Panc1 (cell line): ENCODE results near the gene IRS1.

Experiments used
- POLR2AphosphoS5 ChIP-seq: IDR thresholded peaks from 2 replicates; pipeline ENCODE4 v1.6.1; 2012; ENCODE audit warnings: mild to moderate bottlenecking, low read depth, low read length, moderate library complexity
- TCF7L2 ChIP-seq: IDR thresholded peaks from 2 replicates; pipeline ENCODE4 v1.6.1; 2011; ENCODE audit warnings: mild to moderate bottlenecking, low read depth, low read length, inconsistent platforms
- TF ChIP-seq, protein P1 (sequence below): fragments of 450-650 bp; IDR thresholded peaks from 2 replicates; pipeline ENCODE4 v1.5.1; 2017; ENCODE audit warnings: mild to moderate bottlenecking
- TF ChIP-seq, protein P2 (sequence below), 2 experiments: IDR thresholded peaks; 2 replicates each; pipeline ENCODE4 v1.6.1; 2011 to 2012; ENCODE audit warnings: low read depth in 2 of 2, control low read depth in 1 of 2, low read length in 1 of 2, mild to moderate bottlenecking in 1 of 2, moderate library complexity in 1 of 2; ENCODE audit not compliant: insufficient read depth in 1 of 2

DNA sequence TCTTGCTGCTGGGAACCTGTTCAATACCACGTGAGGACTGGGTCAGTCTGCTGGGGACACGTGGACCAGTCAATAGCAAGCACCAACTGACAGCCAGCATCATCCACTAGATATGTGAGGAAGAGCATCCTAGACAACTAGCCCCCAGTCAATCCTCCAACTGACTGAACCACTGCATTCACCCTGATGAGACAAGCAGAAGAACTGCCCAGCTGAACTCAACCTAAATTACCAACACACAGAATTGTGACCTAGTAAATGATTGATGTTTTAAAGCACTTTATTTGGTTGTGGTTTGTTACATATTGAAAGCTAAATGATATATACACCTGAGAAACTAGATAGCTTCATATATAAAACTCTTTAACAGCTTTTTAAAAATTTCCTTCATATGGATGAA lies 15.7 kb downstream of the IRS1 start:
- TF ChIP-seq, protein P1, sequence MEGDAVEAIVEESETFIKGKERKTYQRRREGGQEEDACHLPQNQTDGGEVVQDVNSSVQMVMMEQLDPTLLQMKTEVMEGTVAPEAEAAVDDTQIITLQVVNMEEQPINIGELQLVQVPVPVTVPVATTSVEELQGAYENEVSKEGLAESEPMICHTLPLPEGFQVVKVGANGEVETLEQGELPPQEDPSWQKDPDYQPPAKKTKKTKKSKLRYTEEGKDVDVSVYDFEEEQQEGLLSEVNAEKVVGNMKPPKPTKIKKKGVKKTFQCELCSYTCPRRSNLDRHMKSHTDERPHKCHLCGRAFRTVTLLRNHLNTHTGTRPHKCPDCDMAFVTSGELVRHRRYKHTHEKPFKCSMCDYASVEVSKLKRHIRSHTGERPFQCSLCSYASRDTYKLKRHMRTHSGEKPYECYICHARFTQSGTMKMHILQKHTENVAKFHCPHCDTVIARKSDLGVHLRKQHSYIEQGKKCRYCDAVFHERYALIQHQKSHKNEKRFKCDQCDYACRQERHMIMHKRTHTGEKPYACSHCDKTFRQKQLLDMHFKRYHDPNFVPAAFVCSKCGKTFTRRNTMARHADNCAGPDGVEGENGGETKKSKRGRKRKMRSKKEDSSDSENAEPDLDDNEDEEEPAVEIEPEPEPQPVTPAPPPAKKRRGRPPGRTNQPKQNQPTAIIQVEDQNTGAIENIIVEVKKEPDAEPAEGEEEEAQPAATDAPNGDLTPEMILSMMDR: no peak
- TF ChIP-seq TCF7L2: no peak
- no peak for TF ChIP-seq POLR2AphosphoS5
- TF ChIP-seq, protein P2, sequence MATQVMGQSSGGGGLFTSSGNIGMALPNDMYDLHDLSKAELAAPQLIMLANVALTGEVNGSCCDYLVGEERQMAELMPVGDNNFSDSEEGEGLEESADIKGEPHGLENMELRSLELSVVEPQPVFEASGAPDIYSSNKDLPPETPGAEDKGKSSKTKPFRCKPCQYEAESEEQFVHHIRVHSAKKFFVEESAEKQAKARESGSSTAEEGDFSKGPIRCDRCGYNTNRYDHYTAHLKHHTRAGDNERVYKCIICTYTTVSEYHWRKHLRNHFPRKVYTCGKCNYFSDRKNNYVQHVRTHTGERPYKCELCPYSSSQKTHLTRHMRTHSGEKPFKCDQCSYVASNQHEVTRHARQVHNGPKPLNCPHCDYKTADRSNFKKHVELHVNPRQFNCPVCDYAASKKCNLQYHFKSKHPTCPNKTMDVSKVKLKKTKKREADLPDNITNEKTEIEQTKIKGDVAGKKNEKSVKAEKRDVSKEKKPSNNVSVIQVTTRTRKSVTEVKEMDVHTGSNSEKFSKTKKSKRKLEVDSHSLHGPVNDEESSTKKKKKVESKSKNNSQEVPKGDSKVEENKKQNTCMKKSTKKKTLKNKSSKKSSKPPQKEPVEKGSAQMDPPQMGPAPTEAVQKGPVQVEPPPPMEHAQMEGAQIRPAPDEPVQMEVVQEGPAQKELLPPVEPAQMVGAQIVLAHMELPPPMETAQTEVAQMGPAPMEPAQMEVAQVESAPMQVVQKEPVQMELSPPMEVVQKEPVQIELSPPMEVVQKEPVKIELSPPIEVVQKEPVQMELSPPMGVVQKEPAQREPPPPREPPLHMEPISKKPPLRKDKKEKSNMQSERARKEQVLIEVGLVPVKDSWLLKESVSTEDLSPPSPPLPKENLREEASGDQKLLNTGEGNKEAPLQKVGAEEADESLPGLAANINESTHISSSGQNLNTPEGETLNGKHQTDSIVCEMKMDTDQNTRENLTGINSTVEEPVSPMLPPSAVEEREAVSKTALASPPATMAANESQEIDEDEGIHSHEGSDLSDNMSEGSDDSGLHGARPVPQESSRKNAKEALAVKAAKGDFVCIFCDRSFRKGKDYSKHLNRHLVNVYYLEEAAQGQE (IDR thresholded peaks at IDR 0.05; ENCODE audit: insufficient read depth in 1 of 2, low read depth in 2 of 2, low read length in 1 of 2): no peak
